ENCODE measurements around the gene KLHDC8A. TPM values are rescaled to one million over a fixed set of nuclear protein-coding genes. Genes with fewer than 3 reads are reported as not detected.

The KLHDC8A gene
- total and polyA plus RNA-seq, 2 of the 4 experiments (the other 2 are of a cell fraction), result not detected

DNA sequence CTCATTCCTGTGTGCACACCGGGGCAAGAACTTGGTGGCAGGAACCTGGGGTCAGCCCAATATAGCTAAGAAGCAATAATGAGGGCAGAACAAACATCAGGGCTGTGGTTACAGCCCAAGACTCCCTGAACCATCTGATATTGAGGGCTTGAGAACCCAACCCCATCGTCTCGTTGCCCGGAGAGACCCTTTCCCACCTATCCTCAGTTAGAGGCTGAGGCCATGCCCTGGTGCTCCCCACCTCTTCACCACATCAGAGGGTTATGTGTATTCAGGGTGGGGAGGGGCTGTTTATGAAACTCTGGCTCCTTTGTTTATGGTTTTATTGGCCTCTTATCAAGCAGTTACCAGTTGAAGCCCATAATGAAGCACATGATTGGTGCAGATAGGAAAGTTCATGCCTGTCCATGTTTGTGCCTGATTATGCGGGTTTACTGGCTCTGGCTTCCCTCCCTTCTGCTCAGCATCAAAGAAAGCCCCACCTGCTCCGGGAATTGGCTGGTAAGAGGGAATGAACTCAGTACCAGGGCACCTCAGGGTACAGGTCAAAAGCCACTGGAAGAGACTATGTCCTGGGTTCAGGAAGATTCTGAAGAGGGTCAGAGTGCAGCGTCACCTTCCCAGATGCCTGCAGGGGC is 49.7 kb downstream of the KLHDC8A start:
- BruUV-seq (replicated peaks), result no TSS peak
- CTCF ChIA-PET, result no interaction called here
- H2BK5ac ChIP-seq (ENCODE audit: low read depth, low read length, poor library complexity, severe bottlenecking), result peak overlapping the region; percentile 57
- peak overlapping the region; percentile 50; the same call in 1 of the 2 replicates for H4K5ac ChIP-seq (ENCODE audit: low read depth, low read length)
- peak overlapping the region; percentile 3; the same call in 1 of the 2 replicates for H3K14ac ChIP-seq (replicated peaks; ENCODE audit: low read depth, low read length)
- H3K9me3 ChIP-seq (ENCODE audit: control insufficient read depth, insufficient read depth, low read length), result no peaks in the 10 kb centered on the region
- peaks cover 53% of the 10 kb centered on the region for H3K9me1 ChIP-seq (ENCODE audit: insufficient read depth, low read length)
- H4K20me1 ChIP-seq (ENCODE audit: insufficient read depth, low read length), result peaks cover 6% of the 10 kb centered on the region
- H2AFZ ChIP-seq (replicated peaks; ENCODE audit: low read length, poor library complexity), result no peak overlapping the region
- H4K8ac ChIP-seq (ENCODE audit: low read depth in 2 of 2, low read length in 2 of 2), result no peak overlapping the region
- TF ChIP-seq, protein P1, sequence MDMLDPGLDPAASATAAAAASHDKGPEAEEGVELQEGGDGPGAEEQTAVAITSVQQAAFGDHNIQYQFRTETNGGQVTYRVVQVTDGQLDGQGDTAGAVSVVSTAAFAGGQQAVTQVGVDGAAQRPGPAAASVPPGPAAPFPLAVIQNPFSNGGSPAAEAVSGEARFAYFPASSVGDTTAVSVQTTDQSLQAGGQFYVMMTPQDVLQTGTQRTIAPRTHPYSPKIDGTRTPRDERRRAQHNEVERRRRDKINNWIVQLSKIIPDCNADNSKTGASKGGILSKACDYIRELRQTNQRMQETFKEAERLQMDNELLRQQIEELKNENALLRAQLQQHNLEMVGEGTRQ (IDR thresholded peaks at IDR 0.05; ENCODE audit: low read depth, low read length), result no peak
- TF ChIP-seq NFE2L2 (IDR thresholded peaks at IDR 0.05; ENCODE audit: low read depth, low read length) (no peak), RCOR1 (IDR thresholded peaks at IDR 0.05; ENCODE audit: insufficient replicate concordance, low read length) (no peak), BHLHE40 (IDR thresholded peaks at IDR 0.05; ENCODE audit: low read depth, low read length) (no peak), POLR2A (IDR thresholded peaks at IDR 0.05; ENCODE audit: low read depth, low read length) (no peak), MAZ (IDR thresholded peaks at IDR 0.05; ENCODE audit: borderline replicate concordance, low read depth, low read length) (no peak), RFX5 (IDR thresholded peaks at IDR 0.05; ENCODE audit: low read depth, low read length) (no peak), MAFK (IDR thresholded peaks at IDR 0.05; ENCODE audit: low read depth, low read length) (no peak), CHD1 (IDR thresholded peaks at IDR 0.05; ENCODE audit: low read depth, low read length) (no peak), MXI1 (IDR thresholded peaks at IDR 0.05; ENCODE audit: borderline replicate concordance, low read depth, low read length) (no peak)
- TF ChIP-seq, protein P2, sequence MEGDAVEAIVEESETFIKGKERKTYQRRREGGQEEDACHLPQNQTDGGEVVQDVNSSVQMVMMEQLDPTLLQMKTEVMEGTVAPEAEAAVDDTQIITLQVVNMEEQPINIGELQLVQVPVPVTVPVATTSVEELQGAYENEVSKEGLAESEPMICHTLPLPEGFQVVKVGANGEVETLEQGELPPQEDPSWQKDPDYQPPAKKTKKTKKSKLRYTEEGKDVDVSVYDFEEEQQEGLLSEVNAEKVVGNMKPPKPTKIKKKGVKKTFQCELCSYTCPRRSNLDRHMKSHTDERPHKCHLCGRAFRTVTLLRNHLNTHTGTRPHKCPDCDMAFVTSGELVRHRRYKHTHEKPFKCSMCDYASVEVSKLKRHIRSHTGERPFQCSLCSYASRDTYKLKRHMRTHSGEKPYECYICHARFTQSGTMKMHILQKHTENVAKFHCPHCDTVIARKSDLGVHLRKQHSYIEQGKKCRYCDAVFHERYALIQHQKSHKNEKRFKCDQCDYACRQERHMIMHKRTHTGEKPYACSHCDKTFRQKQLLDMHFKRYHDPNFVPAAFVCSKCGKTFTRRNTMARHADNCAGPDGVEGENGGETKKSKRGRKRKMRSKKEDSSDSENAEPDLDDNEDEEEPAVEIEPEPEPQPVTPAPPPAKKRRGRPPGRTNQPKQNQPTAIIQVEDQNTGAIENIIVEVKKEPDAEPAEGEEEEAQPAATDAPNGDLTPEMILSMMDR (conservative IDR thresholded peaks at IDR 0.05; ENCODE audit: low read depth, low read length), result no peak
- H2BK120ac ChIP-seq (ENCODE audit: low read depth, low read length), result no peak overlapping the region
- no peak overlapping the region; the same call in 1 of the 2 replicates for H4K91ac ChIP-seq (ENCODE audit: insufficient read depth, low read depth, low read length)
- no peaks in the 10 kb centered on the region for H3K27me3 ChIP-seq (ENCODE audit: control insufficient read depth, insufficient read depth, low read length)
- 75% methylated on average over 1 of the region's 7 CpGs; no CpG with 5 or more reads in 1 of the 2 experiments for WGBS, 2 experiments (ENCODE audit: extremely low coverage in 2 of 2, insufficient read length in 1 of 2)
- no peak overlapping the region; the same call in 1 of the 2 replicates for H2BK20ac ChIP-seq (ENCODE audit: low read depth, low read length)
- DNase-seq (no peak), ATAC-seq (ENCODE audit: low read depth) (no peak)
- intact Hi-C loops (cut with micrococcal nuclease) (no loop called here), dilution Hi-C loops (cut with HindIII; ENCODE audit: low sequenced_read_pairs, unreplicated experiment) (no loop called here), in situ Hi-C loops (cut with MboI; ENCODE audit: low sequenced_read_pairs) (no loop called here)
- H3K27ac ChIP-seq (ENCODE audit: insufficient read depth, low read length), result peak overlapping the region; percentile 13; the same call in 1 of the 2 replicates
- H3K4me1 ChIP-seq (ENCODE audit: control insufficient read depth, insufficient read depth, low read length), result peaks cover 8% of the 10 kb centered on the region
- H3K23ac ChIP-seq (ENCODE audit: low read depth, low read length), result peak overlapping the region; percentile 8; the same call in 1 of the 2 replicates
- no peak overlapping the region for H2AK9ac ChIP-seq (replicated peaks; ENCODE audit: low read depth, low read length, poor library complexity)
- H3K56ac ChIP-seq (ENCODE audit: extremely low read depth, insufficient read depth, low read length), result no peak overlapping the region; the same call in 1 of the 2 replicates
- H3K18ac ChIP-seq (ENCODE audit: low read depth, low read length), result no peak overlapping the region; the same call in 1 of the 2 replicates
- no peak overlapping the region; the same call in 1 of the 2 replicates for H2AK5ac ChIP-seq (ENCODE audit: low read depth, low read length)
- peaks cover 47 to 88% of the 10 kb centered on the region in 2 experiments for H3K79me1 ChIP-seq (ENCODE audit: low read depth in 1 of 2, low read length in 2 of 2)
- H3K9ac ChIP-seq (ENCODE audit: low read depth, low read length), result no peak overlapping the region
- no peak overlapping the region for H3K4me2 ChIP-seq (ENCODE audit: low read depth, low read length)
- no peak overlapping the region for H2BK15ac ChIP-seq (ENCODE audit: low read depth, low read length)
- POLR2A ChIA-PET (ENCODE audit: unreplicated experiment), result no interaction called here
- H3K4ac ChIP-seq (ENCODE audit: low read depth, low read length), result no peak overlapping the region
- H3K36me3 ChIP-seq (ENCODE audit: control insufficient read depth, insufficient read depth, low read length), result peaks cover 92% of the 10 kb centered on the region
- no peak overlapping the region for H3K4me3 ChIP-seq (ENCODE audit: insufficient read depth, low read depth, low read length)

Measured in IMR-90 (cell line).